ENCODE data around the gene SPAST.
"Not testable (repeated sequence)": the region's sequence is repeated elsewhere in the genome, so short reads cannot be mapped to it uniquely, and the experiment has no call there.

The SPAST gene, protein sequence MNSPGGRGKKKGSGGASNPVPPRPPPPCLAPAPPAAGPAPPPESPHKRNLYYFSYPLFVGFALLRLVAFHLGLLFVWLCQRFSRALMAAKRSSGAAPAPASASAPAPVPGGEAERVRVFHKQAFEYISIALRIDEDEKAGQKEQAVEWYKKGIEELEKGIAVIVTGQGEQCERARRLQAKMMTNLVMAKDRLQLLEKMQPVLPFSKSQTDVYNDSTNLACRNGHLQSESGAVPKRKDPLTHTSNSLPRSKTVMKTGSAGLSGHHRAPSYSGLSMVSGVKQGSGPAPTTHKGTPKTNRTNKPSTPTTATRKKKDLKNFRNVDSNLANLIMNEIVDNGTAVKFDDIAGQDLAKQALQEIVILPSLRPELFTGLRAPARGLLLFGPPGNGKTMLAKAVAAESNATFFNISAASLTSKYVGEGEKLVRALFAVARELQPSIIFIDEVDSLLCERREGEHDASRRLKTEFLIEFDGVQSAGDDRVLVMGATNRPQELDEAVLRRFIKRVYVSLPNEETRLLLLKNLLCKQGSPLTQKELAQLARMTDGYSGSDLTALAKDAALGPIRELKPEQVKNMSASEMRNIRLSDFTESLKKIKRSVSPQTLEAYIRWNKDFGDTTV

DNA sequence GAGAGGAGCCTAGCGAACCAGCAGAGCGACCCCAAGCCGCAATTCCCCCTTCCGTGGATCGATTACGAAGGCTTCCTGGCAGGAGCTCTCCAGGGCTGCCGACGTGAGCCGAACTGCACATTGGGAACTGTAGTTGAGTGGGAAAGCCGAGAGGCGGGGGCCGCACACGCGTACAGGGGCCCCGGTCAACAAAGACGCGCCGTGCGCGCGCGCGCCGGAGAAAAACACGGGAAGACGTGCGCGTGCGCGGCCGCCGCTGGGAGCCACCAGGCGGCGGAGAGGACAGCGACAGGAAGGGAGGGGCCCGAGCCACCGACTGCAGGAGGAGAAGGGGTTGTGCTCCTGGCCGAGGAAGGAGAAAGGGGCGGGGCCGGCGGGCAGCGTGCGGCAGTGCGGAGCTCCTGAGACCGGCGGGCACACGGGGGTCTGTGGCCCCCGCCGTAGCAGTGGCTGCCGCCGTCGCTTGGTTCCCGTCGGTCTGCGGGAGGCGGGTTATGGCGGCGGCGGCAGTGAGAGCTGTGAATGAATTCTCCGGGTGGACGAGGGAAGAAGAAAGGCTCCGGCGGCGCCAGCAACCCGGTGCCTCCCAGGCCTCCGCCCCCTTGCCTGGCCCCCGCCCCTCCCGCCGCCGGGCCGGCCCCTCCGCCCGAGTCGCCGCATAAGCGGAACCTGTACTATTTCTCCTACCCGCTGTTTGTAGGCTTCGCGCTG lies at the start of gene SPAST:
Gene SPAST, plus strand, starts transcription at position 247 of the 711 bp plus-strand sequence. Its CDS starts 276 bp downstream, at position 523.
- H3K4me1 Mint-ChIP-seq = peaks cover 30% of the 10 kb centered on the region
- peak within 1 kb of the TSS; percentile 99 for H3K27ac Mint-ChIP-seq
- H3K27me3 Mint-ChIP-seq (ENCODE audit: low read depth, poor library complexity) = no peaks in the 10 kb centered on the region
- peak within 1 kb of the TSS; percentile 99 for H3K4me3 Mint-ChIP-seq
- TF ChIP-seq, protein P1, sequence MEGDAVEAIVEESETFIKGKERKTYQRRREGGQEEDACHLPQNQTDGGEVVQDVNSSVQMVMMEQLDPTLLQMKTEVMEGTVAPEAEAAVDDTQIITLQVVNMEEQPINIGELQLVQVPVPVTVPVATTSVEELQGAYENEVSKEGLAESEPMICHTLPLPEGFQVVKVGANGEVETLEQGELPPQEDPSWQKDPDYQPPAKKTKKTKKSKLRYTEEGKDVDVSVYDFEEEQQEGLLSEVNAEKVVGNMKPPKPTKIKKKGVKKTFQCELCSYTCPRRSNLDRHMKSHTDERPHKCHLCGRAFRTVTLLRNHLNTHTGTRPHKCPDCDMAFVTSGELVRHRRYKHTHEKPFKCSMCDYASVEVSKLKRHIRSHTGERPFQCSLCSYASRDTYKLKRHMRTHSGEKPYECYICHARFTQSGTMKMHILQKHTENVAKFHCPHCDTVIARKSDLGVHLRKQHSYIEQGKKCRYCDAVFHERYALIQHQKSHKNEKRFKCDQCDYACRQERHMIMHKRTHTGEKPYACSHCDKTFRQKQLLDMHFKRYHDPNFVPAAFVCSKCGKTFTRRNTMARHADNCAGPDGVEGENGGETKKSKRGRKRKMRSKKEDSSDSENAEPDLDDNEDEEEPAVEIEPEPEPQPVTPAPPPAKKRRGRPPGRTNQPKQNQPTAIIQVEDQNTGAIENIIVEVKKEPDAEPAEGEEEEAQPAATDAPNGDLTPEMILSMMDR (IDR thresholded peaks at IDR 0.05) = peak; percentile 33
- peaks cover 18% of the 10 kb centered on the region for H3K36me3 Mint-ChIP-seq (ENCODE audit: low read depth)
- no peaks in the 10 kb centered on the region for H3K9me3 Mint-ChIP-seq
- peak; percentile 98 for DNase-seq

DNA sequence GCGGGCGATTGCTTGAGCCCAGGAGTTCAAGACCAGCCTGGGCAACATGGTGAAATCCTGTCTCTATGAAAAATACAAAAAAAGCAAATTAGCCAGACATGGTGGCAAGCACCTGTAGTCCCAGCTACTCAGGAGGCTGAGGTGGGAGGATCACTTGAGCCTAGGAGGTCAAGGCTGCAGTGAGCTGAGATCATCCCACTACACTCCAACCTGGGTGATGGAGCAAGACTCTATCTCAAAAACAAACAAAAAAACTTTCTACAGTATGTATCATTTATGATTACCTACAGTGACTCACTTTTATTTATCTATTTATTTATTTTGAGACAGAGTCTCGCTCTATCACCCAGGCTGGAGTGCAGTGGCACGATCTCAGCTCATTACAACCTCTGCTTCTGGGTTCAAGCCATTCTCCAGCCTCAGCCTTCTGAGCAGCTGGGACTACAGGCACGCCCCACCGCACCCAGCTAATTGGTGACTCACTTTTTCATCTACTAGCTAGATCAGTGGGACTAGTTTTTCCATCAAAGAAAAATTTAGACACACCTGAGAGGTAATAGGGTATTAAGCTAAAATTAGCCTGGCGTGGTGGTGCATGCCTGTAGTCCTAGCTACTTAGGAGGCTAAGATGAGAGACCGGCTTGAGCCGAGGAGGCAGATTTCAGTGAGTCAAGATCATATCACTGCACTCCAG lies 44.4 kb upstream of the SPAST start:
- not testable (repeated sequence) for H3K4me1 Mint-ChIP-seq; DNase-seq; H3K4me3 Mint-ChIP-seq; H3K27ac Mint-ChIP-seq; H3K27me3 Mint-ChIP-seq (ENCODE audit: low read depth, poor library complexity); H3K9me3 Mint-ChIP-seq
- peaks cover 42% of the 10 kb centered on the region for H3K36me3 Mint-ChIP-seq (ENCODE audit: low read depth)

DNA sequence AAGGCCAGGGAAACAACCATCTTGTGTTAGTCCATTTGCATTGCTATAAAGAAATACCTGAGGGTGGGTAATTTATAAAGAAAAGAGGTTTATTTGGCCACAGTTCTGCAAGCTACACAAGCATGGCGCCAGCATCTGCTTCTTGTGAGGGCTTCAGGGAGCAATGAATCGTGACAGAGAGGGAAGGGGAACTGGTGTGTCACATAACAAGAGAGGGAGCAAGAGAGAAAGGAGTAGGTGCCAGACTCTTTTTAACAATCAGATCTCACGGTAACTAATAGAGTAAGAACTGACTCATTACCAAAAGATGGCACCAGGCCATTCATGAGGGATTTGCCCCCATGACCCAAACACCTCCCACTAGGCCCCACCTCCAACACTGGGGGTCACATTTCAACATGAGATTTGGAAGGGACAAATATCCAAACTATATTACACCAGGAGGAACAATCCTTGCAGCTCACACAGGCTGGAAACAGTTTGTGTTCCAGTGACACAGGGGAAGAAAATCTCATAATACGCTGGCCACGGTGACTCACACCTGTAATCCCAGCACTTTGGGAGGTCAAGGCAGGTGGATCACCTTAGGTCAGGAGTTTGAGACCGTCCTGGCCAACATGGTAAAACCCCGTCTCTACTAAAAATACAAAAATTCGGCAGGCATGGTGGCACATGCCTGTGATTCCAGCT lies 29.0 kb upstream of the SPAST start:
- peak overlapping the region; percentile 70 for H3K27ac Mint-ChIP-seq
- not testable (repeated sequence) for H3K9me3 Mint-ChIP-seq
- H3K4me1 Mint-ChIP-seq = peaks cover 24% of the 10 kb centered on the region

DNA sequence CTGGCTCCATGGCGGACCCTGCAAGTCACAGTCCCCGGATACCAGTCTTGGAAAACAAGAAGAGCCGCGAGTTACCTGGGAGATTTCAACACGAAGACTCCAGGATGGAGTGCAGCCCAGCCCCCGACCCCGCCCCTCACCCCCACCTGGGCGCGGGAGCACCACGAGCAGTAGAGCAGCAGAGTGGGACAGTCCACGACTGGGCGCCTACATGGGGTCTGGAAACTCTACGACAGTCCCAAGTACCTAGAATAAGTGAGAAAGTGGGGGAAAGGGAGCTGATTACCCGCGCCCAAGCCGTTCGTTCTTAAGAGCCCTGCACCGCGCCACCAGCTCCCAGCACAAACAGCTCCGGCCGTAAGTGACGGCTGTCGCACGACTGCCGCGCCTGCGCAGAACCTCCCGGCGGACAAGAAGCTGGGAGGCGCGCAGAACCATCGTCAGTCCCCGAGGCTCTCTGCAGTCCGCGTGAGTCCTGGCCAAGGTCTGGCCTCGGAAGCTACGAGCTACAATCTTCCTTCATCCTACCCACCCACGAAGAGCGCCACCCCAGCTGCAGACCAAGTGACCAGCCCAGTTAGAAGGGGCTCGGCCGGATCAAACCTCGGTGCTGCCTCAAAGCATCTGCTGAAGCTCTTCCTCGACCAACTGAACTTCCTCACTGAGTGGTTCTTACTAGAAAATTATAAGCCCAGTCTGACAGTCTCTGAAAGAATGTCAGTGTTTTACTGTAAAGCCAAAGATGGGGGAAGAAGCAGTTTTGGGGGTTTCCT lies 23.7 kb upstream of the SPAST start, which contains the start of gene DPY30:
Gene DPY30, minus strand, starts transcription at position 359 of the 773 bp plus-strand sequence. Its CDS starts 349 bp downstream, at position 10.
- peak; percentile 95 for DNase-seq
- Mint-ChIP-seq H3K27me3 (ENCODE audit: low read depth, poor library complexity) (no peaks in the 10 kb centered on the region), H3K4me1 (peaks cover 26% of the 10 kb centered on the region), H3K36me3 (ENCODE audit: low read depth) (peaks cover 13% of the 10 kb centered on the region), H3K4me3 (peak within 1 kb of the TSS; percentile 99), H3K9me3 (no peaks in the 10 kb centered on the region), H3K27ac (peak within 1 kb of the TSS; percentile 95)
- TF ChIP-seq, protein P1 (IDR thresholded peaks at IDR 0.05) = no peak

More for the DNA sequence above, 29.0 kb upstream of the SPAST start:
- peaks cover 42% of the 10 kb centered on the region for H3K36me3 Mint-ChIP-seq (ENCODE audit: low read depth)
- DNase-seq; H3K4me3 Mint-ChIP-seq; H3K27me3 Mint-ChIP-seq (ENCODE audit: low read depth, poor library complexity): not testable (repeated sequence)

DNA sequence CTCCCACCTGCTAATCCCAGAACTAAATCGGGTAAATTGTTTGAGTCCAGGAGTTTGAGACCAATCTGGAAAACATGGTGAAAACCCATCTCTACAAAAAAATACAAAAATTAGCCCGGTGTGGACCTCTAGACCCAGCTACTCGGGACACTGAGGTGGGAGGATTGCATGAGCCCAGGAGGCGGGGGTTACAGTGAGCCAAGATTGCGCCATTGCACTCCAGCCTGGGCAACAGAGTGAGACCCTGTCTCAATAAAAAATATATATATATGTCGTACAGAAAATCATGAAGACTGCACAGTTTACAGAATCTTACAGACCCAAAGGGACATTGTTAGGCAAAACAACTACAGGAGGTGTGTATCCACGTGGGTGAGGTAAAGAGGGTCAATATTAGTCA lies 19.8 kb upstream of the SPAST start:
- no peak for DNase-seq
- Mint-ChIP-seq H3K9me3 (no peaks in the 10 kb centered on the region), H3K36me3 (ENCODE audit: low read depth) (no peaks in the 10 kb centered on the region), H3K27ac (no peak overlapping the region), H3K4me3 (no peak overlapping the region), H3K27me3 (ENCODE audit: low read depth, poor library complexity) (no peaks in the 10 kb centered on the region), H3K4me1 (peaks cover 21% of the 10 kb centered on the region)
- TF ChIP-seq, protein P1 (IDR thresholded peaks at IDR 0.05) = no peak

Data from nephron progenitor cell (in vitro differentiated cells).